MV-4-11 (cell line): Measurements from ENCODE around the gene BAAT.

Experiments
- DNase-seq: peaks from one replicate; lab custom pipeline; 2025; lab: John Stamatoyannopoulos, UW

The BAAT gene

GRCh38 chr9:101359679-101360078, 25.1 kb downstream of the BAAT start:
- DNase-seq = no peak

DNA sequence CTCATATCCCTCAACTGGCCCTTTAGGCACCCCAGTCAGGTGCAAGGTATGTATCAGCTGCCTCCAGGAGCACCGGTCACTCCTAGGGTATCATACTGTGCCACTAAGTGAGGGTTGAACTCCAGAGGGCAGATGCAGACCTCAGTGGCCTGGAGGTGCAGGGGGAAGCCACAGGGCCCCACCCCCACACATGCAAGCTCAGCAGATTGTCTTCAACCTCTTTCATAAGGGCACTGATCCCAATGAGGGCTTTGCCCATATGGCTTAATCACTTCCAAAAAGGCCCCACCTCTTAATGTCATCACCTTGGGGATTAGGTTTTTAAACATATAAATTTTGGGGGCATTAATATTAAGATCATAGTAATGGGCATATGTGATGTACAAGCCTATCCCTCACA, 28.2 kb downstream of the BAAT start:
- no peak for DNase-seq

- DNase-seq = no peak
Observed at GRCh38 chr9:101354765-101355708, 29.8 kb downstream of the BAAT start.

- no peak for DNase-seq
Observed at GRCh38 chr9:101354143-101354764, 30.6 kb downstream of the BAAT start.

DNA sequence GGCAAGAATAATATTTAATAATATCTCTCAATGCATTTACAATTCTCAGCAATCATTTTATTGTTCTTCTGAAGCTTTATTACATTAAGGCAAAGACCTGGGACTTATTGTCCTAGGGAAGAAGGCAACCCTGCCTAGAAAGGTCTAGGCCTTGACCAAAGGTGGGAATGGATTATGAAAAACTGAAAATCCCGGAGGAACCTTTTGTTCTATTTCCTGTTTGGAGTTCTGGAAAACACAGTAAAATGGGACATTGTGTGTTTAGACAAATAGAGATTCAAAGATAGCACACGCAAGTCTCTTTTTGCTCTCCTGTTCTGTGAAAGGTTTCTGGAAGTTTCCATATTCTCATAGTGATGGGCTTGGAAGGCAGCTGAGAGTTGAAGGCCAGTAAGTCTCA, 31.1 kb downstream of the BAAT start:
- no peak for DNase-seq

DNA sequence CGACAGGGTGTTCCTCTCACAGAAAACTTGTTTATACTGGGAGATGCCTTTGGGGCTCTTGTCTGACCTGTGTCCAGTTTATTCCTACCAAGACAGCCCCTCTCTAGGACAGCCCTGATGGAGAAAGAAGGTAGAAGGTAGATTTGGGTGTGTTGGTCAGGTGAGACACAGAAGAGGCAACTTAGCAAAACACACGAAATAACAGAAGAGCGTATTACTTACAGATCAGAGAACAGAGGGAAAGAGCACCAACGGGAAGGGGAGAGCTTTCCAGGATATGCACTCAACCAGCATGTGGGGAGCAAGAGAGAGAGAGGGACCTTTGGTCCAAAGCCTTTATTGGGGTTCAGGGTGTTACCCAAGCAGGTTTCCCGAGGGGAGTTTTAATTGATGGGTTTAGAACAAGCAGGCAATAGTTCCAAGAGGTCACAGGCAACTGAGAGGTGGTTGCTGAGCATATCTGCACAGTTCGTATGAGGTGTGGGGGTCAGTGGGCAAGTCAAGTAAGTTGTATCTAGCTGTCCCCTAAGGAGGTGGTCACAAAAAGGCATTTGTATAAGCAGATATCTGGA, 31.8 kb downstream of the BAAT start:
- DNase-seq = no peak

GRCh38 chr9:101350285-101350684, 34.5 kb downstream of the BAAT start:
- no peak for DNase-seq

- no peak for DNase-seq
Observed at GRCh38 chr9:101342595-101342994, 42.2 kb downstream of the BAAT start.

DNA sequence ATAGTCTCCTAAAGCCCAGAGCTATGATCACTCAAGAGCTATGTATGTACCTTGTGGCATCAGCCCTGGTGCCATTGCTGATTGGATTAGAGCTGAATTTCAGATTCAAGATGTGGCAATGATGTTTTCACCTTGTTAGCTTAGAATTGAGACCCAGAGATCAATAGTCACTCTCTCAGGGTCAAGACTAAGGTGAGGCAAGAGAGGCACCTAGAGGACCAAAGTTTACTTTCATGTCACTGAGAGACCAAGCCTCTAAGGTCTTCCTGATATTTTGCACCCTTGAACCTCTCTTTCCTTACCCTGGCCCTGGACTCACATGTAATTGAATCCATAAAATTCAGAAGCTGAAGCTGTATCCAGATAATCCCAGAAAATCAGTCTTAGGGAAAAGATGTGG, 42.8 kb downstream of the BAAT start:
- DNase-seq = no peak

GRCh38 chr9:101337237-101337636, 47.6 kb downstream of the BAAT start:
- no peak for DNase-seq

DNA sequence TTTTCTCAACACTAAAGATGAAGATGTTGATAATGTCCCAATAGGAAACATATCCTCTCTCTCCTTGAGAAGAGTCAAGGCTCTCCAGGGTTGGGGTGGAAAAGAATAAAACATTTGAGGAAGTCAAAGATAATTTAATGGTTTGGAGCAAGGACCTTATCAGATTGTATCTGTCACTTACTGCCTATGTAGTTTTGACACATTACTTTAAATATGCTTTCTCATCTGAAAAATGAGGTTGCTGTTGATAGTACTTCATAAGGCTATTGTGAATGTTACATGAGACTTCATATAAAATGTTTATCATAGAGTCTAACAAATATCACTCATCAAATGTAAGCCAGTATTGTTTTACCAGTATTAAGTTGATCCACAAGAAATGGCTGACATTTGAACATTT, 48.7 kb downstream of the BAAT start:
- DNase-seq = no peak

GRCh38 chr9:101333926-101334702, 50.7 kb downstream of the BAAT start:
- DNase-seq = no peak

DNA sequence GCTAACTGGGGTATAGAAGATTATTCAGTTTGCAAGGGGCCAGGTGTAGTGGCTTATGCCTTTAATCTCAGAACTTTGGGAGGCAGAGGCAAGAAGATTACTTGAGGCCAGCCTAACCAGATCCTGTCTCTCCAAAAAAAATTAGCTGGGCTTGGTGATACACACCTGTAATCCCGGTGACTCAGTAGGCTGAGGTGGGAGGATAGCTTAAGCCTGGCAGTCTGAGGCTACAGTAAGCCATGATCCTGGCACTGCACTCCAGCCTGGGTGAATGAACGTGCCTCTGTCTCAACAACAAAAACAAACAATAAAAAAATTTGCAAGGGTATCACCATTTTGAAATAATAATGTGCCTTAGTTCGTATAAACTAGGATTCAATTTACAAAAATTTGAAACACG, 51.3 kb downstream of the BAAT start:
- no peak for DNase-seq

DNA sequence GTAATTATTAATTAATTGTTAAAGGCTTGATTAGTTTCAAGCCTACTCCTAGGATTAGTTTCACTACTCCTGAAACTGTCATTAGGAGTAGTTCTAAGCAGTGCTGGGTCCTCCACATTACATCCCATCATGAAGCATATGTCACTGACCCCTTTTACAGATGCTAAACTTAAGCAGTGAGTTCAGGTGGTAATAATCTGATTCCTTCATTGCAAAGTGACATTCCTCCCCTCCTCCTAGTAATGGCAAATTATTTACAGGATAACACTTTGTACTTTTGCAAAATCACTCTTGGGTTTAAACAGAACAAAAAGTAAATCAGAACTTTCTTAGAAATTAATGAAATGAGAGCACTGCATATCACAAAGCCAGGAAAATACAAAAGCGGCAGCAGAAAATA, 52.4 kb downstream of the BAAT start:
- DNase-seq = no peak

- DNase-seq = peak; percentile 38
Observed at GRCh38 chr9:101327422-101327909, 57.3 kb downstream of the BAAT start.

DNA sequence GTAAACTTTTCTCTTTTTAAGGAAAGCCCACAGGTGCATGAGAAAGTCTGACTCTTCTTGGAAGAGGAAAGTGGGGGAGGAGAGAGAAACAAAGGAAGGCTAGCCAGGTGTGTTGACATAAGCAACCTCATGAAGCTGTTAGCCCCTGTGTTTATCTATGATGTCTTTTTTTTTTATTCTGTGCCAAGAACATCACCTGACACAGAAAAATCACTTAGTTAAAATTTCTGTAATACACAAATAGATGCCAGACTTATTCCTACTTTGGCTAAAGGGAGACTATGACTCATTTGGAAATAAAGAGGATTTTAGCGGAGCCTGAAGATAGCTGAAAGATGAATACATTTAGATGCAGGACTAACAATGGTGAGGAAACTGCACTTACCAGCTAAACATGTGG, 58.3 kb downstream of the BAAT start:
- no peak for DNase-seq

- no peak for DNase-seq
Observed at GRCh38 chr9:101326035-101326434, 58.8 kb downstream of the BAAT start.

GRCh38 chr9:101325053-101325452, 59.8 kb downstream of the BAAT start:
- DNase-seq = no peak

DNA sequence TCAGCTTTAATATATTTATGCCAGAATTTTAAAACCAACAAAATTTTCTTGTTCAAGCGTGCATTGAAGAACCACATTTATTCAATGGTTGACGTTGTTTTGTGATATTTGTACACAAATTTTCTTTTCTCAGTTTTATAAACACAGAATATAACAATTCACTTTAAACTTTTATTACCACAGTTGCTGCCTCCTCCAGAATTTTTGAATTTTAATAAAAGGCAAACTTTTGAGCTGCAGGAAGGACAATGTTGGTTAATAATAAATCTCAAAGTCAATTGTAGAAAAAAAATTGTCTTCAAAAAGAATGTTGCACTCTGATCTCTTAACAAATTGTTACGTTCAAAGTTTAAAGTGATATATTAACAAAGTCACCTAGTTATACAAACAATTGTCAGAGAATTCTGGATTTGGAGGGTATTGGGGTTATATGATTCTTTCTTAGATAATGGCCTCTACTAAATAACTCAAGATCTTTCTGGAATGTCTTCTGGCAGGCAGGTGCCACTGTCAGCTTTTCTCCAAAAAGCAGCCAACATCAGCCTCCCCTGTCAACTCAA, 60.5 kb downstream of the BAAT start:
- no peak for DNase-seq

DNA sequence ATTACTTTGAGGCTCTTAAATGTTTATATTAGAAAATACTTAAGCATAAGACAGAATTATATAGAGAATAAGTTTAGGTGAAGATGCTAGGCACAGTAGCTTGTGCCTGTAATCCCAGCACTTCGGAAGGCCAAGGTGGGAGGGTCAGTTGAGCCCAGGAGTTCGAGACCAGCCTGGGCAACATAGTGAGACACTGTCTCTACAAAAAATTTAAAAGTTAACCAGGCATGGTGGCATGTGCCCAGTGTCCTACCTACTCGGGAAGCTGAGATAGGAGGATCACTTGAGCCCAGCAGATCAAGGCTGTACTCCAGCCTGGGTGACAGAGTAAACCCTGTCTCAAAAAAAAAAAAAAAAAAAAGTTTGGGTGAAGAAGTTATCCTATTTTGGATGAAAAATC, 61.7 kb downstream of the BAAT start:
- DNase-seq = no peak

DNA sequence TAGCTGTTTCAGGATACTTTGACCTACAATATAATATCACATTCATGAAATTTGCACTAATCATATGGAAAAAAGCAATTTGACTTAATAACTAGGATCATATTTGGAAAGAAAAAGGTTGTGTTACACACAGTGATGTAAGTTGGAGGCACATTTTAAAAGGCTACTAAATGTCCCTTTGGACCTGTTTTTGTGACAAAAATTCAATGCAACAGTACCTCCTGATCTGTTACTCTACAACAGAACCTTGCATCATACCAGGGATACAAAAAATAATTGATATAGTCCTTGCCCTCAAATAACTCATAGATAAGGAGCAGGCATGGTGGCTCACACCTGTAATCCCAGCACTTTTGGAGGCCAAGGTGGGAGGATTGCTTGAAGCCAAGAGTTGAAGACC, 67.1 kb downstream of the BAAT start:
- DNase-seq = no peak

- DNase-seq = no peak
Observed at GRCh38 chr9:101315112-101315450, 69.7 kb downstream of the BAAT start.
